Endothelial cell of coronary artery (primary cell): Measurements from ENCODE around the gene COASY. TPM values are rescaled to one million over a fixed set of nuclear protein-coding genes. Genes with fewer than 3 reads are reported as not detected.

Experiments
- total RNA-seq: library from RNA; depleted of rRNA; stranded (reverse); fragments of >200 nt; gene quantifications from 2 replicates; pipeline ENCODE4 v1.2.3, GENCODE V29; 2014

Gene COASY
- total RNA-seq = 12.2 and 16.9 TPM in 2 replicates

GRCh38 chr17:42561897-42562387 lies at the start of gene COASY:
Gene COASY, plus strand, starts transcription at chr17:42562148. Its CDS starts 475 bp downstream, at chr17:42562623.

GRCh38 chr17:42536048-42536371 lies 25.9 kb upstream of the COASY start, which contains the start of gene NAGLU:
Gene NAGLU, plus strand, starts transcription at chr17:42536241. Its CDS starts 32 bp downstream, at chr17:42536273.

GRCh38 chr17:42552736-42553135 lies 9.2 kb upstream of the COASY start, which contains the start of gene HSD17B1:
Gene HSD17B1, plus strand, starts transcription at chr17:42552923. Its CDS starts 11 bp downstream, at chr17:42552934.

GRCh38 chr17:42566883-42567573 lies 5.1 kb downstream of the COASY start, which contains the start of gene MLX:
Gene MLX, plus strand, starts transcription at chr17:42567100. Its CDS starts 25 bp downstream, at chr17:42567125.

GRCh38 chr17:42577532-42578281 lies 15.8 kb downstream of the COASY start, which contains the start of gene PSMC3IP:
Gene PSMC3IP, minus strand, starts transcription at chr17:42577729. Its CDS starts 43 bp downstream, at chr17:42577686.

GRCh38 chr17:42609182-42609813 lies 47.4 kb downstream of the COASY start, which contains the start of the genes RETREG3 and TUBG1:
Gene RETREG3, minus strand, starts transcription at chr17:42609374. Its CDS starts 50 bp downstream, at chr17:42609324.
Gene TUBG1, plus strand, starts transcription at chr17:42609683. Its CDS starts 55 bp downstream, at chr17:42609738.

Other genes with a start within 250 kb of the COASY start
- gene STAT3, start 173.7 kb upstream of the COASY start, total RNA-seq = 76.6 and 104 TPM in 2 replicates
- 733 and 826 TPM in 2 replicates for gene CAVIN1, start 138.9 kb upstream of the COASY start, total RNA-seq
- 25.6 and 39.2 TPM in 2 replicates for gene ATP6V0A1, start 103.3 kb upstream of the COASY start, total RNA-seq
- 15.8 and 16.4 TPM in 2 replicates for gene NAGLU, start 25.9 kb upstream of the COASY start, total RNA-seq
- 0.63 and 2.8 TPM in 2 replicates for gene HSD17B1, start 9.2 kb upstream of the COASY start, total RNA-seq
- gene MLX, start 5.0 kb downstream of the COASY start, total RNA-seq = 24.9 and 33.0 TPM in 2 replicates
- 3.9 and 7.3 TPM in 2 replicates for gene PSMC3IP, start 15.6 kb downstream of the COASY start, total RNA-seq
- 39.9 and 45.7 TPM in 2 replicates for gene RETREG3, start 47.2 kb downstream of the COASY start, total RNA-seq
- gene TUBG1, start 47.5 kb downstream of the COASY start, total RNA-seq = 29.6 and 30.2 TPM in 2 replicates
- 3.0 and 4.7 TPM in 2 replicates for gene TUBG2, start 97.1 kb downstream of the COASY start, total RNA-seq
- gene PLEKHH3, start 114.8 kb downstream of the COASY start, total RNA-seq = 4.6 and 6.5 TPM in 2 replicates
- gene CCR10, start 119.7 kb downstream of the COASY start, total RNA-seq = 0.63 and 0.85 TPM in 2 replicates
- 17.1 and 23.8 TPM in 2 replicates for gene CNTNAP1, start 120.4 kb downstream of the COASY start, total RNA-seq
- gene EZH1, start 182.9 kb downstream of the COASY start, total RNA-seq = 7.8 and 14.7 TPM in 2 replicates
- gene RAMP2, start 199.1 kb downstream of the COASY start, total RNA-seq = 2.5 and 2.7 TPM in 2 replicates
- gene VPS25, start 211.3 kb downstream of the COASY start, total RNA-seq = 40.4 and 46.0 TPM in 2 replicates
- 0.63 and 8.1 TPM in 2 replicates for gene WNK4, start 218.5 kb downstream of the COASY start, total RNA-seq
- 53.3 and 71.7 TPM in 2 replicates for gene COA3, start 236.6 kb downstream of the COASY start, total RNA-seq
- gene CNTD1, start 236.7 kb downstream of the COASY start, total RNA-seq = 0.19 TPM in 1 of 2 replicates, not detected in the other